ENCODE measurements around the gene SOWAHB. TPM values are rescaled to one million over a fixed set of nuclear protein-coding genes. Genes with fewer than 3 reads are reported as not detected.

The SOWAHB gene
- total RNA-seq, 4 donors from 2014 or later = not detected

DNA sequence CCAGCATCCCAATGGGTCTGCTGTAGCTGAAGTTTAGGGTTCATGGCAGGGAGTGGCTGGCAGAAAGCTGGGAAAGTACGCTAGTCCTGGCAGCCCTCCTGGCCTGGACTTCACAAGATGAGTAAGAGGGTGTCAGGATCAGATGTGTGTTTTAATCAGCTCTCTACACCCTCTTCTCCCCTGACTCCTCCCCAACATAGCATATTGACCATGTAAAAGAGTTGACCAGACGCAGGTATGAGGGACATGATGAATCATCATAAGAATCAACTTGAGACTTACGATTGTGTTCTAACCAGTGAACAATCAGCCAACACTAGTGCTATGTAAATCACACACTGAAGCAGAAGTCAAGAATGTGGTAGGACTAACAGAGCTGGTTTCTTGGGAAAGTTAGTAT, 5.3 kb downstream of the SOWAHB start:
- TF ChIP-seq EP300 (IDR thresholded peaks at IDR 0.05) = no peak
- TF ChIP-seq, protein P1, sequence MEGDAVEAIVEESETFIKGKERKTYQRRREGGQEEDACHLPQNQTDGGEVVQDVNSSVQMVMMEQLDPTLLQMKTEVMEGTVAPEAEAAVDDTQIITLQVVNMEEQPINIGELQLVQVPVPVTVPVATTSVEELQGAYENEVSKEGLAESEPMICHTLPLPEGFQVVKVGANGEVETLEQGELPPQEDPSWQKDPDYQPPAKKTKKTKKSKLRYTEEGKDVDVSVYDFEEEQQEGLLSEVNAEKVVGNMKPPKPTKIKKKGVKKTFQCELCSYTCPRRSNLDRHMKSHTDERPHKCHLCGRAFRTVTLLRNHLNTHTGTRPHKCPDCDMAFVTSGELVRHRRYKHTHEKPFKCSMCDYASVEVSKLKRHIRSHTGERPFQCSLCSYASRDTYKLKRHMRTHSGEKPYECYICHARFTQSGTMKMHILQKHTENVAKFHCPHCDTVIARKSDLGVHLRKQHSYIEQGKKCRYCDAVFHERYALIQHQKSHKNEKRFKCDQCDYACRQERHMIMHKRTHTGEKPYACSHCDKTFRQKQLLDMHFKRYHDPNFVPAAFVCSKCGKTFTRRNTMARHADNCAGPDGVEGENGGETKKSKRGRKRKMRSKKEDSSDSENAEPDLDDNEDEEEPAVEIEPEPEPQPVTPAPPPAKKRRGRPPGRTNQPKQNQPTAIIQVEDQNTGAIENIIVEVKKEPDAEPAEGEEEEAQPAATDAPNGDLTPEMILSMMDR (IDR thresholded peaks at IDR 0.05) = no peak
- TF ChIP-seq POLR2AphosphoS5 (IDR thresholded peaks at IDR 0.05) = no peak
- TF ChIP-seq POLR2A (IDR thresholded peaks at IDR 0.05; ENCODE audit: low read depth) = no peak
- Histone ChIP-seq H3K27ac (replicated peaks in 1 of 4) (no peak overlapping the region), H3K36me3 (no peaks in the 10 kb centered on the region), H3K4me3 (no peak overlapping the region), H3K4me1 (peaks cover 4 to 15% (median 11%) of the 10 kb centered on the region in 4 donors), H3K9me3 (no peaks in the 10 kb centered on the region), H3K27me3 (peaks cover 0 to 43% (median 10%) of the 10 kb centered on the region in 4 donors)
- intact Hi-C loops (cut with DNase I) = no loop called here
- 90% methylated on average over 3 of the region's 3 CpGs for WGBS
- DNase-seq (ENCODE audit: extremely low spot score) = no peak

DNA sequence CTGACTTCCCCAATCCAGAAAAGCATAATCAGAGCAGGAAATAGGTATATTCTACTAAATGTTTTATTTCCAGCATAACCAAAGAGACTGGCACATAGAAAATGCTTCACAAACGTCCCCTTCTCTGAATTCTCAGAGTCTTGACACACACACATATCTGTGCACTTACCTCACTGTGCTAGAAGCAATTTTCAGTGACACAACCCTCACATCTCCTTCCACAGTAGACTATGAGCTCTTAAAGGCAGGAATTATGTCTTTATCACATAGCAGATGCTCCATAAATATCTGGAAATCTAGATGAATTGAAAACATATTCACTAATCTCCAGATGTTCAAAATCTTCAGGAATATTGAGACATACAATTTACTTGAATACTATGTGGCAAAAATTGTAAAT, 5.9 kb downstream of the SOWAHB start:
- WGBS = 13% methylated on average over 1 of the region's 1 CpG
- intact Hi-C loops (cut with DNase I) = no loop called here
- H3K4me3 ChIP-seq = no peak overlapping the region

DNA sequence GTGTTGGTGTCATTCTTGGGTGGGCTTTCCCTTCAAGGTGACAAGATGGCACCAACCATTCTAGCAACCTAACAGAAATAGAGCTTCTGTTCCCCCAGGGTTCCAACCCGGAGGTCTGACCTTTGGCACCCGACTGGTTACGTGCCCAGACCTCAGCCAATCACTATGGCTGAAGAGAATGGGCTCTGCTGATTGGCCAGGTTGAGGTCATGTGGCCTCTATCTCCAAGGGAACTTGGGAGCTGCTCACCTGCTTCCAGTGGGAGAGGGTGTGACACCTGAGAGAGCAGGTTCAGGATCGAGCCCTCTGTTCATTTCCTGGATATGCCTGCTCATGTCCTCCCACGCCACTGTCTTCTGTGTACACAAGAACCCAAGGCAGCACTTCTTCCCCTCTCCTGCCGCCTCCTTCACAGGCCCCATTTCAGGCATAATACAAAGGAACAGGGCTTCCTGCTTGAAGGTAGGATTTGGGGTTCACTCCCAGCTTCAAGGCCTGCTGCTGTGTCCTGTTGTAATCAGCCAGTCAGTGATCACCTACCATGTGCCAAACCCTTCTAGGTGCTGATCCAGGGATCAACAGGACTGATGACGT, 11.0 kb downstream of the SOWAHB start:
- Histone ChIP-seq H3K36me3 (no peaks in the 10 kb centered on the region), H3K4me3 (no peak overlapping the region), H3K9me3 (no peaks in the 10 kb centered on the region), H3K27ac (replicated peaks in 1 of 4) (no peak overlapping the region), H3K27me3 (no peaks in the 10 kb centered on the region), H3K4me1 (no peaks in the 10 kb centered on the region)
- no peak for TF ChIP-seq POLR2A (IDR thresholded peaks at IDR 0.05; ENCODE audit: low read depth)
- TF ChIP-seq EP300 (IDR thresholded peaks at IDR 0.05) = no peak
- TF ChIP-seq, protein P1 (IDR thresholded peaks at IDR 0.05) = no peak
- TF ChIP-seq POLR2AphosphoS5 (IDR thresholded peaks at IDR 0.05) = no peak
- WGBS = 95% methylated on average over 7 of the region's 7 CpGs
- DNase-seq (ENCODE audit: extremely low spot score) = no peak
- intact Hi-C loops (cut with DNase I) = no loop called here

More for the DNA sequence above, 5.9 kb downstream of the SOWAHB start:
- Histone ChIP-seq H3K27ac (replicated peaks in 1 of 4) (no peak overlapping the region), H3K9me3 (no peaks in the 10 kb centered on the region), H3K27me3 (peaks cover 0 to 37% (median 7%) of the 10 kb centered on the region in 4 donors), H3K4me1 (peaks cover 4 to 9% (median 5%) of the 10 kb centered on the region in 4 donors), H3K36me3 (no peaks in the 10 kb centered on the region)
- no peak for DNase-seq (ENCODE audit: extremely low spot score)
- TF ChIP-seq EP300 (IDR thresholded peaks at IDR 0.05) (no peak), POLR2A (IDR thresholded peaks at IDR 0.05; ENCODE audit: low read depth) (no peak), POLR2AphosphoS5 (IDR thresholded peaks at IDR 0.05) (no peak)
- TF ChIP-seq, protein P1 (IDR thresholded peaks at IDR 0.05) = no peak

DNA sequence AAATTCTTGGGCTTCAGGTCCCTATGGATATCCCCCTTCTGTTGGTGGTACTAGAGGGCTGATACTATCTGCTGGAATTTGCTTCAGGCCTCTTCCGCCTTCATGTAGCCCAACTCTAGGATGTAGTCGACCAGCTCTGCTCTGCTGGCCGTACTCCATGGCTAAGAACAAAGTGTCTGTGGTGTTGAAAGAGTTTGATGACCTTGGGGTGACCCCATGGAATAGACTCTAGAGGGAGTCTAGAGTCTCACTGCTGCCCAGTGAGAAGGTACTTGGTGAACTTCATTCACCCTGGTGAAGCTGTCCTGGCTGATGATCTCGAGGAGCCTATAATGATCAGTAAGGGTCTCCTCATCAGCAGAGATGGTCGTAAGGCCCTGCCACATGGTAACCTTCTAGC, 11.7 kb downstream of the SOWAHB start:
- TF ChIP-seq, protein P1 (IDR thresholded peaks at IDR 0.05) = no peak
- TF ChIP-seq POLR2A (IDR thresholded peaks at IDR 0.05; ENCODE audit: low read depth) = no peak
- no peak for TF ChIP-seq POLR2AphosphoS5 (IDR thresholded peaks at IDR 0.05)
- TF ChIP-seq EP300 (IDR thresholded peaks at IDR 0.05) = no peak
- intact Hi-C loops (cut with DNase I) = no loop called here
- WGBS = 92% methylated on average over 5 of the region's 5 CpGs

DNA sequence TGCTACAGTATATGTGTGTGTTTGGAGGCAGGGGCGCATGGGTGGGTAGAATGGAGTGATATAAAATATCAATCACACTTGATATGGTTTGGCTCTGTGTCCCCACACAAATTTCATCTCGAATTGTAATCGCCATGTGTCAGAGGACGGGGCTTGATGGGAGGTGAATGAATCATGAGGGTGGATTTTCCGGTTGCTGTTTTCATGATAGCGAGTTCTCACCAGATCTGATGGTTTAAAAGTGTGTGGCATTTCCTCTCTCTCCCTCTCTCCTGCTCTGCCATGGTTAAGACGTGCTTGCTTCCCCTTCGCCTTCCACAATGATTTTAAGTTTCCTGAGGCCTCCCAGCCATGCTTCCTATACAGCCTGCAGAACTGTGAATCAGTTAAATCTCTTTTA, 14.8 kb downstream of the SOWAHB start:
- peaks cover 0 to 5% (median 0%) of the 10 kb centered on the region in 4 donors for H3K27me3 ChIP-seq
- TF ChIP-seq EP300 (IDR thresholded peaks at IDR 0.05) = no peak
- TF ChIP-seq POLR2AphosphoS5 (IDR thresholded peaks at IDR 0.05) = no peak
- TF ChIP-seq, protein P1 (IDR thresholded peaks at IDR 0.05) = no peak
- TF ChIP-seq POLR2A (IDR thresholded peaks at IDR 0.05; ENCODE audit: low read depth) = no peak
- H3K4me3 ChIP-seq = no peak overlapping the region
- H3K36me3 ChIP-seq = no peaks in the 10 kb centered on the region
- intact Hi-C loops (cut with DNase I) = no loop called here
- no peaks in the 10 kb centered on the region for H3K9me3 ChIP-seq
- DNase-seq (ENCODE audit: extremely low spot score) = no peak
- no peaks in the 10 kb centered on the region for H3K4me1 ChIP-seq
- 83% methylated on average over 8 of the region's 8 CpGs for WGBS
- no peak overlapping the region for H3K27ac ChIP-seq (replicated peaks in 1 of 4)

More for the DNA sequence above, 11.7 kb downstream of the SOWAHB start:
- Histone ChIP-seq H3K27me3 (no peaks in the 10 kb centered on the region), H3K36me3 (no peaks in the 10 kb centered on the region), H3K4me3 (no peak overlapping the region), H3K4me1 (no peaks in the 10 kb centered on the region), H3K27ac (replicated peaks in 1 of 4) (no peak overlapping the region), H3K9me3 (no peaks in the 10 kb centered on the region)
- DNase-seq (ENCODE audit: extremely low spot score) = no peak

Data from esophagus muscularis mucosa (tissue), 4 donors.